NCI-H526 treated with DMSO at 0.1 percent for 48 hours (cell line): Measurements from ENCODE around the gene GPC5.
"Not testable (repeated sequence)": the region's sequence is repeated elsewhere in the genome, so short reads cannot be mapped to it uniquely, and the experiment has no call there.

Source experiments
- DNase-seq: peaks from one replicate; lab custom pipeline; 2025; lab: John Stamatoyannopoulos, UW

GPC5 gene

GRCh38 chr13:91773591-91774227 lies 375.3 kb downstream of the GPC5 start:
- DNase-seq: no peak

GRCh38 chr13:91774397-91774796 lies 376.0 kb downstream of the GPC5 start:
- no peak for DNase-seq

GRCh38 chr13:91776611-91777193 lies 378.3 kb downstream of the GPC5 start:
- no peak for DNase-seq

GRCh38 chr13:91778123-91778522 lies 379.7 kb downstream of the GPC5 start:
- no peak for DNase-seq

- not testable (repeated sequence) for DNase-seq
These were observed 383.7 kb downstream of the GPC5 start for GRCh38 chr13:91781982-91782691.

GRCh38 chr13:91785431-91786119 lies 387.2 kb downstream of the GPC5 start:
- DNase-seq: no peak

GRCh38 chr13:91792054-91792453 lies 393.6 kb downstream of the GPC5 start:
- no peak for DNase-seq

GRCh38 chr13:91797567-91797966 lies 399.1 kb downstream of the GPC5 start:
- no peak for DNase-seq

- not testable (repeated sequence) for DNase-seq
These were observed 399.9 kb downstream of the GPC5 start for GRCh38 chr13:91798338-91798737.

GRCh38 chr13:91801772-91802171 lies 403.4 kb downstream of the GPC5 start:
- not testable (repeated sequence) for DNase-seq

GRCh38 chr13:91802957-91803356 lies 404.5 kb downstream of the GPC5 start:
- DNase-seq: no peak

GRCh38 chr13:91804724-91805123 lies 406.3 kb downstream of the GPC5 start:
- DNase-seq: no peak

- DNase-seq: no peak
These were observed 407.2 kb downstream of the GPC5 start for GRCh38 chr13:91805605-91806004.

GRCh38 chr13:91809161-91809560 lies 410.7 kb downstream of the GPC5 start:
- no peak for DNase-seq

GRCh38 chr13:91813253-91813652 lies 414.8 kb downstream of the GPC5 start:
- no peak for DNase-seq

GRCh38 chr13:91816263-91816807 lies 417.9 kb downstream of the GPC5 start:
- DNase-seq: no peak

GRCh38 chr13:91817250-91817649 lies 418.8 kb downstream of the GPC5 start:
- DNase-seq: peak; percentile 51

GRCh38 chr13:91824416-91824815 lies 426.0 kb downstream of the GPC5 start:
- no peak for DNase-seq

GRCh38 chr13:91825516-91825915 lies 427.1 kb downstream of the GPC5 start:
- no peak for DNase-seq

- DNase-seq: no peak
These were observed 438.1 kb downstream of the GPC5 start for GRCh38 chr13:91836553-91836952.

- no peak for DNase-seq
These were observed 447.2 kb downstream of the GPC5 start for GRCh38 chr13:91845612-91846011.

- DNase-seq: no peak
These were observed 465.3 kb downstream of the GPC5 start for GRCh38 chr13:91863699-91864098.
